Central memory CD8-positive, alpha-beta T cell (primary cell): ENCODE data around the gene NFATC1.

Experiments used
- ATAC-seq: fragments of 150-1000 bp; cut with Tn5 transposase; replicated peaks from 2 replicates; pipeline ENCODE4 v1.10.0; 2022; ENCODE audit warnings: mild to moderate bottlenecking, moderate FRiP score, moderate number of reproducible peaks; ENCODE audit not compliant: poor library complexity, severe bottlenecking; ENCODE audit errors: extremely low read depth
- DNase-seq, 2 donors: peaks; one replicate each; pipeline ENCODE4 v3.0.0; 2021; ENCODE audit warnings: low spot score in 2 of 2
- H3K27ac Mint-ChIP-seq: one replicate; pipeline ENCODE4 v1.8.0; 2022; ENCODE audit warnings: low read depth, mild to moderate bottlenecking, moderate library complexity, mixed read lengths
- H3K27me3 Mint-ChIP-seq: one replicate; pipeline ENCODE4 v1.8.0; 2022; ENCODE audit warnings: mixed read lengths
- H3K36me3 Mint-ChIP-seq: one replicate; pipeline ENCODE4 v1.8.0; 2022; ENCODE audit warnings: mild to moderate bottlenecking, moderate library complexity, mixed read lengths; ENCODE audit not compliant: insufficient read depth
- H3K4me1 Mint-ChIP-seq: one replicate; pipeline ENCODE4 v1.8.0; 2022; ENCODE audit warnings: mixed read lengths
- H3K4me3 Mint-ChIP-seq: one replicate; pipeline ENCODE4 v1.8.0; 2022; ENCODE audit warnings: mild to moderate bottlenecking, moderate library complexity, mixed read lengths
- H3K9me3 Mint-ChIP-seq: one replicate; pipeline ENCODE4 v1.8.0; 2022; ENCODE audit warnings: mixed read lengths

The NFATC1 gene

GRCh38 chr18:79520478-79521390 is 125.0 kb downstream of the NFATC1 start:
- no peak for ATAC-seq
- no peaks in the 10 kb centered on the region for H3K9me3 Mint-ChIP-seq

GRCh38 chr18:79521416-79522205 is 125.9 kb downstream of the NFATC1 start:
- DNase-seq (no peak), ATAC-seq (no peak)
- Mint-ChIP-seq H3K4me1 (peaks cover 72% of the 10 kb centered on the region), H3K9me3 (no peaks in the 10 kb centered on the region), H3K4me3 (peak overlapping the region; percentile 82), H3K27ac (peak overlapping the region; percentile 98), H3K27me3 (no peaks in the 10 kb centered on the region), H3K36me3 (peaks cover 24% of the 10 kb centered on the region)

More at GRCh38 chr18:79520478-79521390, 125.0 kb downstream of the NFATC1 start:
- Mint-ChIP-seq H3K27ac (peak overlapping the region; percentile 98), H3K36me3 (peaks cover 24% of the 10 kb centered on the region), H3K4me1 (peaks cover 77% of the 10 kb centered on the region), H3K27me3 (no peaks in the 10 kb centered on the region), H3K4me3 (peak overlapping the region; percentile 82)
- no peak for DNase-seq

DNA sequence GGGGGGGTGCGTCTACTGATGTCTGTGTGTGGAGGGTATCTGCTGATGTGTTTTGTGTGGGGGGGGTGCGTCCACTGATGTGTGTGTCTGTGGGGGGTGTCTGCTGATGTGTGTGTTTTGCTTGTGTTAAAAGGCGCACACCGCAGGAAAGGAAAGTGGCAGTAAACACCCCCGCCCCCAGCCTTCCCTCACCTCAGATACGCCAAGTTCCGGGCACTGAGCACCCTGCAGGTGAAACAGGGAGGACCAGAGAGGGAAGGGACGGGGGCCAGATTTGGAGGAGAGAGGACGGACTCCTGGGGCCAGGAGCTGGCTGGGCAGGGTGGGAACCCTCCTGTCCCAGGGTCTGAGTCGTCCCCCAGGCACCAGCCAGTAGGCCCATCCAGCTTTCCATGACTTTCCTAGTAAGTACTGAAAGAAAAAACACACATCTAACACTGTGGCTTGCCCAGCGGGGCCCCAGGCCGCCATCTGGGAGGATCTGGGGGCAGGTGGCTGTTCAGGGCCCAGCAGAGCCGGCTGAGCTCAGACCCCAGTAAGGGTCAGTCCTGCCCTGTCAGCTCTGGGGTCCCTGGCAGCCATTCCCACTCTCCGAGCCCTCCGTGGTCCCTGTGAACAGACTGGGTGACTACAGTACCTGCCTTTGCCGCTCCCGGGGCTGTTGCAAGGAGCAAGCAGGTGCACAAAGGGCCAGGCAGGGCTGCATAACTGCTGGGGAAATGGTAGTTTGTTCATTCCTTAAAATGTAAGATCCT is 126.9 kb downstream of the NFATC1 start:
- H3K4me3 Mint-ChIP-seq, result peak overlapping the region; percentile 82
- peak; percentile 25 for ATAC-seq

GRCh38 chr18:79523206-79523735 is 127.5 kb downstream of the NFATC1 start:
- Mint-ChIP-seq H3K4me3 (peak overlapping the region; percentile 82), H3K9me3 (no peaks in the 10 kb centered on the region), H3K36me3 (peaks cover 28% of the 10 kb centered on the region), H3K4me1 (peaks cover 61% of the 10 kb centered on the region), H3K27ac (peak overlapping the region; percentile 98), H3K27me3 (no peaks in the 10 kb centered on the region)
- ATAC-seq (peak; percentile 60), DNase-seq (peak in 1 of 2 donors; percentile 40)

More for the DNA sequence above, 126.9 kb downstream of the NFATC1 start:
- Mint-ChIP-seq H3K4me1 (peaks cover 62% of the 10 kb centered on the region), H3K27ac (peak overlapping the region; percentile 98), H3K27me3 (no peaks in the 10 kb centered on the region), H3K36me3 (peaks cover 27% of the 10 kb centered on the region), H3K9me3 (no peaks in the 10 kb centered on the region)
- DNase-seq, result peak in 1 of 2 donors; percentile 45

DNA sequence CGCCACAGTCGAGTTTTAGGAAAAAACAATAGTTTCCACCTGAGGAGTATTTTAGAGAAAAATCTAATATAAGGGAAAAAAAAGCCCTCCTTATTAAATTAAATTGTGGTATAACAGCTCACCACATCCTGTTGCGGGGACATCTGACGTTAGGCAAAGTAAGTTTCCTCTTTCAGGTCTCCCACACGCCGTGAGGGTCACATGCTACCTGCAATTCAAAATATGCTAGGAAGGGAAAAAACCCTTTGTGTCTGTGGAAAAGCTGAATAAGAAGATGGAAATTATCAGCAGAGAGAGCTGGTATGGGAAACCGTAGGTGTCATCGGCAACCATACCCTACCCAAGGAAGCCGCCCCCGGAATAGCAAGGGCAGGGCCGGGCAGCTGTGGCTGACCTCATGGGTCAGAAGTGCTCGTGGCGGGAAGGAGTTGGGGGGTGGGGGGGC is 128.0 kb downstream of the NFATC1 start:
- Mint-ChIP-seq H3K4me1 (peaks cover 61% of the 10 kb centered on the region), H3K36me3 (peaks cover 28% of the 10 kb centered on the region), H3K9me3 (no peaks in the 10 kb centered on the region), H3K4me3 (peak overlapping the region; percentile 82), H3K27ac (peak overlapping the region; percentile 98), H3K27me3 (no peaks in the 10 kb centered on the region)
- ATAC-seq, result peak; percentile 81
- DNase-seq, result peak; percentile 35 to 67

- H3K36me3 Mint-ChIP-seq, result peaks cover 34% of the 10 kb centered on the region
- H3K9me3 Mint-ChIP-seq, result no peaks in the 10 kb centered on the region
- DNase-seq, result peak; percentile 22 to 34
These were observed 128.7 kb downstream of the NFATC1 start for GRCh38 chr18:79524181-79525078.

GRCh38 chr18:79525556-79526467 is 130.1 kb downstream of the NFATC1 start:
- Mint-ChIP-seq H3K27me3 (no peaks in the 10 kb centered on the region), H3K36me3 (peaks cover 32% of the 10 kb centered on the region), H3K9me3 (no peaks in the 10 kb centered on the region), H3K4me1 (peaks cover 47% of the 10 kb centered on the region), H3K27ac (peak overlapping the region; percentile 98), H3K4me3 (peak overlapping the region; percentile 68)
- ATAC-seq (no peak), DNase-seq (no peak)

More at GRCh38 chr18:79524181-79525078, 128.7 kb downstream of the NFATC1 start:
- Mint-ChIP-seq H3K4me3 (peak overlapping the region; percentile 82), H3K27ac (peak overlapping the region; percentile 98), H3K27me3 (no peaks in the 10 kb centered on the region), H3K4me1 (peaks cover 61% of the 10 kb centered on the region)
- ATAC-seq, result peak; percentile 38

GRCh38 chr18:79526468-79527460 is 131.0 kb downstream of the NFATC1 start:
- no peak for ATAC-seq
- Mint-ChIP-seq H3K4me3 (no peak overlapping the region), H3K4me1 (peaks cover 38% of the 10 kb centered on the region), H3K36me3 (peaks cover 33% of the 10 kb centered on the region), H3K27ac (no peak overlapping the region), H3K9me3 (no peaks in the 10 kb centered on the region), H3K27me3 (no peaks in the 10 kb centered on the region)
- no peak for DNase-seq

DNA sequence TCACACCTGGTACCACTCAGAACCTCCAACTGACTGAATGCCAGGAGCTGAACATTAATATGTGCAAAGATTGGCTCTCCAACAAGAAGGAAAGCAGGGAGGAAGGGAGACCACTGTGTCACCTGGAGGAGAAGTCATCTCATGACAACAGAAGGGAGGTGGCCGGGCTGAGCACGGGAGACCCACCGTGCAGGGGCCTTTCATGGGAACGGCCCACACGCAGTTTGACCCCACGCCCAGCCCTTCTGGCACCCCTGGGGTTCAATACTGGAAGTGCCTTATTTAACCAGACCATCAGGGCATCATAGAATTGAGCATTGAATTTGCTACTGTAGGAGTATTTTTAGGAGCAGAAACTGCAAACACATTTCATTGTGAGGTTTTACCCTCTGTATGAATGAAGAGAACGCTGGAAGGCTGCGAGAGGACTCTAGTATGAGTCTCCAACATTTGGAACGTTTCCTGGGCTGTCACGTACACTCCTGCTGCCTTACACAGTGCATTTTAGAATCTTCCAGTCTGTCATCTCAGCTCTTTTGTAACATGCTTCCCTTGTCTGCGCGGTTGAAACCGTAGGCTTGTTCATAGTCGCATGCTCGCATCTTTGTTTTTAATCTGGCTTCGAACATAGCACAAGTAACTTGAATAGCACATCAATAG is 132.1 kb downstream of the NFATC1 start:
- no peak overlapping the region for H3K4me3 Mint-ChIP-seq
- no peak overlapping the region for H3K27ac Mint-ChIP-seq
- no peak for DNase-seq

More for the DNA sequence above, 132.1 kb downstream of the NFATC1 start:
- Mint-ChIP-seq H3K9me3 (no peaks in the 10 kb centered on the region), H3K27me3 (no peaks in the 10 kb centered on the region), H3K36me3 (peaks cover 28% of the 10 kb centered on the region), H3K4me1 (peaks cover 28% of the 10 kb centered on the region)
- no peak for ATAC-seq
